HG02970 (cell line): ENCODE data around the gene SFT2D3.

ENCODE experiments used
- ATAC-seq: cut with Tn5 transposase; IDR thresholded peaks from one replicate; pipeline ENCODE4 v1.9.1; 2021; ENCODE audit warnings: mild to moderate bottlenecking, moderate library complexity, moderate number of reproducible peaks; ENCODE audit not compliant: unreplicated experiment, low FRiP score

SFT2D3 gene, protein sequence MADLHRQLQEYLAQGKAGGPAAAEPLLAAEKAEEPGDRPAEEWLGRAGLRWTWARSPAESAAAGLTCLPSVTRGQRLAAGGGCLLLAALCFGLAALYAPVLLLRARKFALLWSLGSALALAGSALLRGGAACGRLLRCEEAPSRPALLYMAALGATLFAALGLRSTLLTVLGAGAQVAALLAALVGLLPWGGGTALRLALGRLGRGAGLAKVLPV

DNA sequence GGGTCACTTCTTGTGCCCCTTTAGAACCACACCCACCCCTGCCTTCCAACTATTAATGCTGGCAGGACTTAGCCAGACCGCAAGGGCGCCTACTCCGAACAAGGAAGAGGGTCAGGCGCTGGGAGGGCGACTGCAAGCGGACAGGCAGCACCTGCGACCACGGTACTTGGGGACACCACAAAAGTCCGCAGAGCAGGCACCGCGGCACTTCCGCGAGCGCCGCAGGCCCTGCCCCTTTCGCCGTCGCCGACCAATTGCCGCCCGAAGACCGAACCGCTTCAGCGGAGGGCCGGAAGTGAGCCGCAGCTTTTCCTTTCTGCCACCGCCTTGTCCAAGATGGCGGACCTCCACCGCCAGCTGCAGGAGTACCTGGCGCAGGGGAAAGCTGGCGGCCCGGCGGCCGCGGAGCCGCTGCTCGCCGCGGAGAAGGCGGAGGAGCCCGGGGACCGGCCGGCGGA, at the start of gene SFT2D3:
Gene SFT2D3, plus strand, starts transcription at position 305 of the 458 bp plus-strand sequence. Its CDS starts 32 bp downstream, at position 337.
- ATAC-seq: peak; percentile 66

DNA sequence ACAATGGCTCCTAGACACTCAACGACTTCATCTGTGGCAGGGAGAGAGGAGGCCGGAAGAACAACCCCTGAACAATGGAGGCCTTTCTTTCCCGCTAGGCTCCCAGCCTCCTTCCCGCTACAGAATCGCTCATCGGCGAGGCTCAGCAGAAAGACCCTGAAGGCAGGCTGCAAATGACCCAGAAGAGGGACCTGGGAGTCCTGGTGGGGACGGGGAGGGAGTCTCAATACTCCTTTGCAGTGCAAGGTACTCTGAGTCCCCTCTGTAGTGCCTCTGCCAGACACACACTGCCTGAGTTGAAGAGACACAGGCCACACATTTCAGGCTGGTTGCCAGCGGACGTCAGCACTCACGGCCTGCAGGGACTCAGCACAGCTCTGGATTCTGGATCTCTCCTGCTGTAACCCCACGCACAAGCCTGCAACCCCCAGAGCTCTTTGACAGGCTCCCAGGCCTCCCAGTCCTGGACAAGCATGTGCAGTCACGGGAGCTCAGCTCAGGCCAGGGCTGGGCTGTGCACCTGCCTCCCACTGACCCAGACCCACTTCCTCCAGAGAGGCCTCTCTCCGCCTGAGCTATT, 49.2 kb upstream of the SFT2D3 start:
- no peak for ATAC-seq

DNA sequence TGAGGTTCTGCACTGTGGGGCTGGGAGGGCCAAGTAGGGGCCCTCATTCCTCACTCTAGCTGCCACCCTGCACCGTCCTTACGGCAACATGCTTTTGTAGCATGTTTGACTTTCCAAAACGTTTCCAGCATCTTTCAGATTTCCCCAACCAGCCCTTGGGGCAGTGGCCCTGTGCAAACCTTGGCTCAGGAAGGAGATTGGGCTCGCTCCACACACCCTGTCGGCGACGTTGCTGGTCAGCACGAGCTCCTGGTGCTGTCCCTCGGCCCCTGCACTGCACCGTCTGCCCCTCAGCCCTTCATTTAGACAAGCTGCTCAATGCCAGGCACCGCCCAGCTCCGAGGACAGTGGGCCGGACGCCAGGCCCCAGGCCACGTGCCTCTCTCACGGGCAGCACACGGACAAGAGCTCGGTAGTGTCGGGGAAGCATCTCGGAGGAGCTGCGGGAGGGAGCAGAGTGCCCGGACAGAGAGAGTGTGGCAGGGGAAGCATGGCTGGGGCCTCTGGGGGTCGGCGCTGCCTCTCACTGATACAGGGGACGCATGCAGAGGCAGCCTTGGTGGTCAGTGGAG, 48.4 kb upstream of the SFT2D3 start:
- no peak for ATAC-seq

DNA sequence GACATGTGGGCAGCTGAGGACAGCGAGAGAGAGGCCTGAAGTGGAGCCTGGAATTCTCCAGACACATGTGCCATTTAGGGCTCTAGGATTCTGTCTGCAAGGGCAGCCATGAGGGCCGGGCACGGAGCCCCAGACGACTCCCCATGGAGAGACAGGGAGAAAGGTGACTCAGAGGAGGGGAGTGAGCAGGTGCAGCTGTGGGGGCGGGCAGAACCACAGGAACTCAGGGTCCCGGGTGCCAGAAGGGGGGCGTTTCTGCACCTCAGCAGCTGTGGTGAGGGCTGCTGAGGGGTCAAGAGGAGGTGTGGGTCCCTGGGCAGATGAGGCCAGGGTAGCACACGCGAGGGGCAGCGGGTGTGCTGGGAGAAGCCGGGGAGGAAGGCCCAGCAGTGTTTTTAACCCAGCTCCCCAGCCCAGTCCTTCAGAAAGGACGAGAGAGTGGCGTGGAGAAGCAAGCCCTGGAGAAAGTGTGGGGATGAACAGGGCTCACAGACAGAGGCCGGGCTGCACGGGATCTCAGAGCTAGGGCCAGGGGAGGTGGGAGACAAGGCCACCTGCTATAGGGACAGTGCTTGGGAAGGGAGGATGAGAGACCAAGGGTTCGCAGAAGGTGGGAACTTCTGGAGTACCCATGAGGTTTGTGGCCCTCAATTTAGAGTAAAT, 47.7 kb upstream of the SFT2D3 start:
- no peak for ATAC-seq

DNA sequence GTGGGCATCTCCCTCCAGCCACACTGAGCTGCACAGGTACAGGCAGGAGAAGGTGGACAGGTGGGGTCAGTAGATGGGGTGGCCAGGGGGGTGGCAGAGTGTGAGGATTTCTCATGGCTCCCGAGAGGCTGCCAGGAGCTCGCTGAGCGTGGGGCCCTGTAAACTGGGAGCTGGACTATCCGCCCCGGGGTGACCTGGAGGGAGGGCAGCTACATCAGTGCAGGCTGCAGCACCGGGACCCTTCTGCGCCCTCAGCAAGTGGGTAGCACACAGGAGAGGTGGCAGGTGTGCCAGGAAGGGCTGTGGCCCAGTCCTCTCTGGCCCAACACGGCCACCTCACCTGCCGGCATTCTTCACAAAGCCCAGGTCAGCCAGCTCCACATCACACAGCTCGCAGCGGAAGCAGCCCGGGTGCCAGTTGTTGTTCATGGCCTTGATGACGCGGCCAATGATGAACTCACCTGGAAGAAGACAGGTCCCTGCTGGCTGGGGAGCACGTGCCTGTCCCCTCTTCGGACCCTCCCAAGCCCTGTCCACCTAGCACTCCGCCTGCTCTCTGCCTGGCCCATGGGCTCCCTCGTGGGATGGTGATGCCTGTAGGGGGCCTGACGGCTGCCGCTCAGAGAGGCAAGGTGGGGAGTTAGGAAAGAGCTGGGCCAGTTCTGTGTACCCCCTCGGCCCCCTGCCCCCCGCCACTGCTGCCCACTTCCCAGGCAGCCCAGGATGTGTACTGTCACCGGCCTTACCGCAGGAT, 47.0 kb upstream of the SFT2D3 start:
- ATAC-seq: no peak

DNA sequence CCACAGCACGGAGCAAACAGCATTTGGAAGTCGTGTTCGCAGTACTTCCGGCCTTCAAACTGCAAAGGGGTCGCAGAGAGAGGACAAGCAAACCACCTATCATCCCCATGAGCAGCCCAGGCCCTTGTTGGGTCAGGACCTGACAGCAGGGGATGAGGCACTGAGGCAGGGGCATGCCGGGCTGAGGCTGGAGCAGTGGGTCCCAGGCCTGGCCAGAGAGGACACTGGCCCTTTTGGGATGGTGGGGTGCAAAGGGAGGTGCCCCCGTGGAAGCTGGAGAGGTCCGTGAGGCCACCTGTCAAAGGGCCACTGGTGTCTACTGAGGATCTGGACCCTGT, 46.5 kb upstream of the SFT2D3 start:
- ATAC-seq: no peak

DNA sequence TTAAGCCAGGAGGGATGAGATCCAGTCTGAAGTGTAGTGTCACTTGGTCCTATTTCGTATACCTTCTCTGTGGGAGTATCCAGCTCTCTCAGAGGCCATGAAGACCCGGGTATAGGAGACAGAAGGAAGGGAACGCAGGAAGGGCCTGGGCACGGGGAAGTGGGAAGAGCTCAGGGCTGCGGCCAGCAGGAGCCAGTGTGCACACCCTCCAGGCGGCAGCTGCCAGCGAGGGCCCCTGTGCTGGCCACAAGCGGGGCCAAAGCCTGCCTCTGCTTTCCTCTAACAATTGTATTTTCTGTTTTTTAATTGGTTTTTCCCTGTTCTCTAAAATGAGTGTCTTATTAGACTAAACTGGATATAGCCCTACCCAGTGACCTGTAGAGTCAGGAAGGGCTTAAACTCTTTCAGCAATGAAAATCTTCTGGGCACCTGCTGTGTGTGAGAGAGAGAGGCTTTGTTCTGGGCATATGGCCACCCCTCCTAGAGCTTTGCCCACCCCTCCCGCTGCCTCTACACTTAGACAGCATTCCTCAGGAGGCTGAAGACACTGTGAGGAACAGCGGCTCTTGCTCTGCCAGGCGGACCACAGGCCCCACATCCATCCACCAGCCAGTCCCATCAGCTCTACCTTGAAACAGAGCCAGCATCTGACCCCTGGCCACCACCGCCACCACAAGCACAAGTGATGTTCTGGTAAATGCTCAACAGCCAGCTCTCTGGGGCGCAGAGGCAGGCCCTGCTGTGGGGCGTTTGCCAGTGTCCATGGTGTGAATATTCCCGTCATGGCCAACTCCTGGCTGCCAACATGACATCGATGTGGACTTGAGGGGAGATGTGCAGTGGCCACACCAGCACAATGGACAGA, 45.9 kb upstream of the SFT2D3 start:
- ATAC-seq: no peak

DNA sequence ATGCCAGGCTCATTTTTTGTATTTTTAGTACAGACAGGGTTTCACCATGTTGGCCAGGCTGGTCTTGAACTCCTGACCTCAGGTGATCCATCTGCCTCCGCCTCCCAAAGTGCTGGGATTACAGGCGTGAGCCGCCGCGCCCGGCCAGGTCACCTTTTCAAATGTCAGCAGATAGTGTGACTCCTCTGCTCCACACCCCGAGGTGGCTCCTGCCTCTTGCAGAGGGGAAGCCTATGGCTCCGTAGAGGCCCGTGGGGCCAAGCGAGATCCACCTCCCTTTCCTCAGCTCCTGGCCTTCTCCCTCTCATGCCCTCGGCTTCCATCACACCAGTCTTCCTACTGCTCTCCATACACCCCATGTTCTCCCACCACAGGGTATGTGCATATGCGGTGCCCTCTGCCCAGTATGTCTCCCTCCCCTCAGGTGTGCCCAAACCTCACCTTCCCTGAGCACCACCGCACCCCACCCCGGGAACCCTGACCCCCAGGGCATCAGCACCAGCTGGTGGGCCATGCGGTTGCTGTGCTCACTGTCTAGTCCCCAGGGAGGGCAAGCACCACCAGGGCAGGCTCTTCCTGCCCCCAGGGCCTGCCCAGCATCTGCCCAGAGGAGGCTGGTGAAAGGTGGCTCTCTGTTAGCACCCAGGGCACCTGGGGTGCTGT, 44.6 kb upstream of the SFT2D3 start:
- ATAC-seq: no peak

DNA sequence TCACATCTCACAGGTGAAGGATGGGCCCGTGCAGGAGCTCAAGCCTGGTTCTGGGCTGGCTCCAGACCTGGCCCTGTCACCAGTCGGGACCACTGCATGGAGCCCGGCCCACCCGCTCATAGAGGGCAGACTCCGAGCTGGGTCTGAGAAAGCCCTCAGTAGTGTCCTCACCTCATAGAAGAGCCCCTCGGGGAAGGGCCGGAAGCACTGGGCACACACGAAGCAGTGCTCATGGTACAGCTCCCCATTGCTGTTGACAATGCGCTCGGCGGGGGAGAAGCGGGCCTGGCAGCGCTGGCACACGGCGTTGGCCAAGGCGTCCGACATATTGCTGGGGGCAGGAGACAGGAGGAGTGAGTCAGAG, 44.1 kb upstream of the SFT2D3 start:
- ATAC-seq: no peak

DNA sequence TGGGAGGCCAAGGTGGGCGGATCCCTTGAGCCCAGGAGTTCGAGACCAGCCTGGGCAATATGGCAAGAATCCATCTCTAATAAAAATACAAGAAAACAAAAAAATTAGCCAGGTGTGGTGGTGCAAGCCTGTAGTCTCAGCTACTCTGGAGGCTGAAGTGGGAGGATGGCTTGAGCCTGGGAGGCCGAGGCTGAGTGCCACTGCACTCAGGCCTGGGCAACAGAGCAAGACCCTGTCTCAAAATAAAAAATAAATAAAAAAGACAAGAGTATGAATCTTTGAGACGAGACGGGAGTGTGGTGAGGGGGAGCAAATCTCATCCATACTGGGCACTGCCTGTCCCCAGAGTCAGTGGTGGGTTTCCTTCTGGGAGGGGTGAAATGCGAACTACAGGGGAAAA, 43.2 kb upstream of the SFT2D3 start:
- no peak for ATAC-seq

DNA sequence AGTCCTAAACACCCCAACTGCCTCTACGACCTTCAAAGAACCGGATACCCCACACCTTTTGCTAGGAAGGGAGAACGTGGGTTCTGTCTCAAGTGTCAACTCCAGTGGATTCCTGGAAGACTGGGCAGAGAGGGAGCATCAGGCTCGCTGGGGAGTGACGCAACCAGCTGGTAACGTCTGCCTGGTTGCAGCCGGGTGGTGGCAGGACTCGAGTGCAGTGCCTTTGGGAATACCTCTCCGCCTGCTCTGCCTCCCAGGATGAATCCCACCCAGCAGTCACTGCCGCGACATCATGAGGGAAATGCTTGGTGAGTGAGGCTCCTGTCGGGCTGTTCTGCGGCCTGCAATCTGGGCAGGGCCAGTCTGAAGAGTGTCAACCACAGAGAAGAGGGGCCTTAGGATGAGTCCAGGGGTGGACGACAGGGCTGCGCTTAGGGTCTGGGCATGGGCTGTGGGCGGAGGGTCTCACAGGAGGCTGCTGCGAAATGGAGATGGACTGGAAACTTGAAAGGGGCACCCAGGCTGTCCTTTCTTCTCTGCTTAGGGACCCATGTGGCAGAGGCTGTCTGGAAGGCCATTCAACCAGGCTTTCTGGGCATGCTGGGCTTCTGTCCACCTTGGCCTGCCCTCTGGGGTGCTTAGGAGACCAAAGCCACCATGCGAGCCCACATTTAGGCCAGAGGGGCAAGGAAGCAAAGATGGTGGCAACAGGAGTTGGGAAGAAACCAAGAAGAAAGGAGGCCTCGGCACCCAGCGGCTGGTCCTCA, 42.5 kb upstream of the SFT2D3 start:
- ATAC-seq: no peak

DNA sequence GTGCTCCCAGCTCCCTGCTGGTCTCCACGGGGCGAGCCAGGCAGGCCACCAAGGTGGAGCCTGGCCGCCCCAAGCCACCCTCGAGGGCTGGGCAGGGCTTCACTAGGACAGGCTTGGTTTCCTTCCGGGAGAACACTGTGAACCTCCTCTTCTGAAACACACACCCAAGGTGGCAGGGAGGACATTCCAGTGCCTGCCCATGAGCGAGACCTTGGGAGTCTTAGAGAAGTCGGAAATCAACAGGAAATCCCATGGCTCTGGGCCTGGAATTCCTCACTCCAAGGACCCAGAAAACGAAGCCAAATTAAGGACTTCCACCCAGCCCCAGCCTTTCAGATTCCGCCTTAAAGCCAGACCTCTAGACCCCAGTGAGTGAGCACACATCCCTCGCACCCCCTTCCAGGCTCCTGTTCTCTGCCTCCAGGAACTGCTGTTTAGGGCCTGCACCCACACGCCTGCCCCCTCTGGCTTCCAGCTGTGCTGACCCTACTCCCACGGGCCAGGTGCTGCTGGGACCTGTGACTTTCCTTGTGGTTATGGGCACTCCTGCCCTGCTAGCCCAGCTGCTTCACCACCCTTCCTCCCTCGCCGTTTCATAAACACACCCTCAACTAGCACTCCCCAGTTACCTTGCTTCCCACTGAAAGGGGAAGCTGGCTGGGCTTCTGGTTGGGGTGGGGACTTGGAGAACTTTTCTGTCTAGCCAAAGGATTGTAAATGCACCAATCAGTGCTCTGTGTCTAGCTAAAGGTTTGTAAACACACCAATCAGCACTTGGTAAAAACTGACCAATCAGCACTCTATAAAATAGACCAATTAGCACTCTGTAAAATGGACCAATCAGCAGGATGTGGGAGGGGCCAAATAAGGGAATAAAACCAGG, 41.6 kb upstream of the SFT2D3 start:
- ATAC-seq: no peak

DNA sequence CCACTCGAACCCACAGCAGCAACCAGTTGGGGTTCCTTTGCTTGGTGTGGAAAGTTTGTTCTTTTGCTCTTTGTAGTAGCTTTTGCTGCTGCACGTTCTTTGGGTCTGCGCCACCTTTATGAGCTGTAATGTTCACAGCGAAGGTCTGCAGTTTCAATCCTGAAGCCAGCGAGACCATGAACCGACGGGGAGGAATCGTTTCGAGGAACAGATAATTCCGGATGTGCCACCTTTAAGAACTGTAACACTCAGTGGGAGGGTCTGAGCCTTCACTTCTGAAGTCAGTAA, 41.1 kb upstream of the SFT2D3 start:
- no peak for ATAC-seq

DNA sequence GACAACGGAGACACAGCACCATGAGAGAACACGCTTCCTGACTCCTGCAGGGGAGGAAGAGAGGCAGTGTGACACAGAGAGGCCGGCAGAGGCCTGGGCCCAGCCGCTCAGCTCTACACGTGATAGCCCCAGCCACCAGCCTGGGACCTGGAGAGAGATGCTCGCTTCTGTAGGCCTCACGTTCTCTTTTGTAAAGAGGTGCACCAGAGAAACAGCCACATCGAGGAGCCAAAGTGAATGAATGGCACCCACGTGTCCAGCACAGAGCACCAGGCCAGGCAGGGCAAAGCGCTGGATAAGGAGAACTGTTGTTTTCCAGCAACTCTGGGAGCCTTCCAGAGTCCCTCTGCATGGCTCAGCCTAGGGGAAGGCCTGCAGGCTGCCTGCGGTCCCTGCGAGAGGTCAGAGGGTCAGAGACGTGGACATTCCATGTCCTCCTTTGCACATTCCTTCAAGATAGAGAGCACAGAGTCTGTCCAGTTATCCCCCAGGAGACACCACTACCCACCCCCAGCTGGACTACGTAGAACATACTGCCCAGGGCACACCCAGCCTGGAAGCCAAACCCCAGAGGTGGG, 40.1 kb upstream of the SFT2D3 start:
- no peak for ATAC-seq

DNA sequence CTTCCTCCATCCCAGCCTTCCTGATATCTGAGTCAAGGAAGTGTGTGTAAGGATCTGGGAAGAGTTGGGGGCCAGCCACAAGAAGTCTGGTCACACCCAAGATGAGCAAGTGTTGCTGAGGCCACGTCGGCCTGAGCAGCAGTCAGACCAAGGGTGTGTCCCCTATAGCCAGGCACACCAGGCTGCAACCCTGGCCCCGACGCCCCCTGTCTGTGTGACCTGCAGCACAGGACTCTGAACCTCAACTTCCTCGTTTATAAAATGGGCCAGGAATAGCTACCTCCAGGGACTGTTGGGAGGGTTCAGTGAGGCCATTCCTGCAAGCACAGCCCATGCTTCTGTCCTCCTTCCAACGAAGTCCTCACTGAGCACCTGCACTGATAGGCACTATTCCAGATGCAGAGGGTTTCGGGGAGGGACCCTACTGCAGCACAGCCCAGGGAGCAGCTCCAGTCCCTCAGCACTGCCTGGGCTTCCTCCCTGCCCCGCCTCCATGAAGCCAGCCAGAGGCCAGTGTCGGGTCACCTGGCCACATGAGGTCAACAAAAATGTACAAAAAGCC, 39.3 kb upstream of the SFT2D3 start:
- ATAC-seq: no peak

DNA sequence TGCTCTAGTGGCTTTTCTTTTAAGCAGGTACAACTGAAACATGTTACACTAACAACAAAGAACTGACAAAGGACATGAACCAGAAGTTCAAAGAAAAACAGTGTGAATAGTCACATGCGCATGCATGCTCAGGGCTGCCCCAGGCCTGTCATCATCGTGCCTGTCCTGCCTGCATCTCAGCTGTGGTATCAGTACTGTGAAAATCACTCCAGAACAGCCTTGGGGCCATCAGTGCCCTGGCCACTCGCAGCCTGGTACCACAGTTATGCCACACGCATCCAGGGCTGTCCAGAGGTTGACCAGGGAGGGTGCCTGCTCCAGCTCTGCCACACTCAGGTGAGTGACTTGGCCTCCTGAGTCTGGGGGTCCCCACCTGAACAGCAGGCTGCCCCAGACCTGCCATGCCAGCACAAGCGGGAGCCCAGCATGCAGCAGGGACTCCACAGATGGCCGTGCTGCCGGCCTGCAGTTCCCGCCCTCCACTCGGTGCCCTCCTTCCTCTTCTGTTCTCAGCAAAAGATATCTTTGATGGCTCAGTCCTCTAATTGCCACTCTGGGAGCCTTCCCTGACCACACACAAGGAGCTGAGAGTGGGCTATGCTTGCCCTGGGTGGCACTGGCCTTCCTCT, 38.2 kb upstream of the SFT2D3 start:
- no peak for ATAC-seq

DNA sequence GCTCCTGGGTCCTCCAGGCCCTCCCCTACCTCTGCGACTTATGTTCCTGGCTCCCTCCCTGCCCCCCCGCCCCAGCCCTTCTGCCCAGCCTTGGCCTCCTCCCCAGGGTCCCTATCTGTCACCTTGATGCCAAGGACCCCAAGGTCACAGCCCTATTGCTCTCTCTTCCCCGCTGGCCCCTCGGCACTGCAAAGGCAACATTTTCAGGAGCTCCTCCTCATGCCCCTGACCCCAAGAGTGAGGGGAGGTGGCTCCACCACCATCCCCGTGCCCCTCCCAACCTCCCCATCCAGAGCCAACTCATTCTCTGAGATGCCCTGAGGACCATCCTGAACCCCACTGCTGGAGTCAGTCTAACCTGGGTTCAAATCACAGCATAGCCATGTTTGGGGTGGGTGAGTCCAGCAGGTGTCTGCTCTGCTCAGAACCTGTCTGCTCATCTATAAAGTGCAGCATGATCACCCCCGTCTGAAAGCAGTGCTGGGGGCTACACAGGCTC, 37.7 kb upstream of the SFT2D3 start:
- ATAC-seq: no peak
